HepG2 (cell line): ENCODE data around the gene ZDHHC19. TPM values are rescaled to one million over a fixed set of nuclear protein-coding genes. Genes with fewer than 3 reads are reported as not detected.

Experiments used
- ATAC-seq: fragments of 200-7000 bp; cut with Tn5 transposase; 3 replicates; pipeline ENCODE4 v1.9.1; 2020; ENCODE audit warnings: mild to moderate bottlenecking, moderate library complexity
- BruUV-seq: library from RNA; stranded (reverse); fragments of 400-500 nt; replicated peaks from 2 replicates; lab custom pipeline; 2021; lab: Mats Ljungman, UMichigan
- CTCF ChIA-PET: fragments of 300-600 bp; formaldehyde crosslinking; extraction: SDS; loops from one replicate; lab custom pipeline; 2021; ENCODE audit warnings: low total read pairs, inconsistent platforms, low intra/inter-chr PET ratio; lab: Yijun Ruan, JAX
- POLR2A ChIA-PET: fragments of 350-600 bp; sonication (Branson Sonifier 250); formaldehyde crosslinking; loops from one replicate; lab custom pipeline; 2020; ENCODE audit warnings: antibody characterized with exemption, inconsistent platforms; lab: Yijun Ruan, JAX
- DNase-seq: peaks from one replicate; pipeline ENCODE4 v3.0.0-alpha.2; 2015; ENCODE audit warnings: low spot score
- FAIRE-seq: peaks from 3 replicates; lab custom pipeline; 2011; peaks lifted over from hg19 to GRCh38; lab: Jason Lieb, UNC
- H2AFZ ChIP-seq: one replicate; pipeline ENCODE4 v1.6.1; 2011; ENCODE audit warnings: low read length, inconsistent platforms
- H3K27ac ChIP-seq: fragments of 300-600 bp; 3 replicates; pipeline ENCODE4 v1.8.0; 2011; ENCODE audit warnings: mixed run types, mild to moderate bottlenecking, mixed read lengths, low read length, inconsistent platforms; ENCODE audit not compliant: insufficient read depth; ENCODE audit errors: extremely low read length
- H3K27me3 ChIP-seq, 2 experiments: fragments of 200-600 bp in 1 of 2; 2 replicates in 1 of 2; 3 replicates in 1 of 2; pipeline versions ENCODE4 v1.6.0 to v1.8.0; 2011; ENCODE audit warnings: low read length in 2 of 2, mild to moderate bottlenecking in 2 of 2, moderate library complexity in 2 of 2, inconsistent platforms in 1 of 2; ENCODE audit not compliant: insufficient read depth in 2 of 2, control insufficient read depth in 1 of 2
- H3K36me3 ChIP-seq, 2 experiments: fragments of 200-600 bp in 1 of 2; replicated peaks in 1 of 2; 2 replicates in 1 of 2; 3 replicates in 1 of 2; pipeline versions ENCODE4 v1.5.1 to v1.8.0; 2011; ENCODE audit warnings: low read length in 2 of 2, inconsistent platforms in 1 of 2; ENCODE audit not compliant: insufficient read depth in 2 of 2, control insufficient read depth in 1 of 2
- H3K4me1 ChIP-seq: 2 replicates; pipeline ENCODE4 v1.5.1; 2012; ENCODE audit warnings: low read length, inconsistent platforms; ENCODE audit not compliant: insufficient read depth
- H3K4me2 ChIP-seq: 2 replicates; pipeline ENCODE4 v1.6.0; 2011; ENCODE audit warnings: low read depth, low read length, inconsistent platforms
- H3K4me3 ChIP-seq, 3 experiments: fragments of 200-600 bp in 1 of 3; sonication (generic), shearing (Covaris generic) in 1 of 3; replicated peaks in 1 of 3; 2 replicates each; pipeline ENCODE4 v1.5.1; 2011 to 2016; ENCODE audit warnings: low read length in 3 of 3, inconsistent platforms in 2 of 3, low read depth in 2 of 3, mild to moderate bottlenecking in 2 of 3, control low read depth in 1 of 3, mixed read lengths in 1 of 3; ENCODE audit not compliant: insufficient read depth in 1 of 3
- H3K79me2 ChIP-seq: one replicate; pipeline ENCODE4 v1.6.1; 2011; ENCODE audit warnings: low read length, inconsistent platforms; ENCODE audit not compliant: insufficient read depth
- H3K9ac ChIP-seq: 2 replicates; pipeline ENCODE4 v1.6.0; 2011; ENCODE audit warnings: mild to moderate bottlenecking, low read depth, low read length, inconsistent platforms; ENCODE audit not compliant: insufficient read depth
- H3K9me3 ChIP-seq: 2 replicates; pipeline ENCODE4 v1.5.1; 2012; ENCODE audit warnings: mild to moderate bottlenecking, low read length
- H4K20me1 ChIP-seq: 2 replicates; pipeline ENCODE4 v1.6.0; 2011; ENCODE audit warnings: inconsistent platforms, mild to moderate bottlenecking, low read length, moderate library complexity; ENCODE audit not compliant: insufficient read depth
- NCOA2 ChIP-seq: sonication (generic); formaldehyde crosslinking; IDR thresholded peaks from 2 replicates; pipeline ENCODE4 v1.8.0; 2022; ENCODE audit warnings: inconsistent platforms
- NFIC ChIP-seq: IDR thresholded peaks from 2 replicates; pipeline ENCODE4 v1.6.1; 2012; ENCODE audit warnings: mild to moderate bottlenecking, low read length, inconsistent platforms
- NR2C2 ChIP-seq: sonication (generic); formaldehyde crosslinking; IDR thresholded peaks from 2 replicates; pipeline ENCODE4 v1.4.0; 2020; ENCODE audit warnings: missing genetic modification reagents, mild to moderate bottlenecking, moderate library complexity, borderline replicate concordance
- TMF1 ChIP-seq: sonication (generic); formaldehyde crosslinking; IDR thresholded peaks from 2 replicates; pipeline ENCODE4 v1.8.1; 2022; ENCODE audit warnings: low read depth, missing genetic modification reagents
- TSC22D2 ChIP-seq: sonication (generic); formaldehyde crosslinking; IDR thresholded peaks from 2 replicates; pipeline ENCODE4 v1.5.1; 2020; ENCODE audit warnings: missing genetic modification reagents, mild to moderate bottlenecking, borderline replicate concordance
- ZNF10 ChIP-seq: sonication (generic); formaldehyde crosslinking; IDR thresholded peaks from 2 replicates; pipeline ENCODE4 v1.4.0; 2020; ENCODE audit warnings: mild to moderate bottlenecking, low read depth, missing genetic modification reagents, borderline replicate concordance
- ZNF335 ChIP-seq: sonication (generic); formaldehyde crosslinking; IDR thresholded peaks from 2 replicates; pipeline ENCODE4 v1.4.0; 2020; ENCODE audit warnings: missing genetic modification reagents
- ZNF605 ChIP-seq: sonication (generic); formaldehyde crosslinking; IDR thresholded peaks from 2 replicates; pipeline ENCODE4 v1.8.0; 2022; ENCODE audit warnings: mild to moderate bottlenecking, missing genetic modification reagents
- WGBS: methylation state at CpG from one replicate; pipeline ENCODE4 v1.1.6; 2017; ENCODE audit warnings: low lambda C conversion rate; 5-methylcytosine and 5-hydroxymethylcytosine counted together
- in situ Hi-C: cut with HindIII; loops from 2 replicates; pipeline ENCODE4 v1.10.0; 2017; ENCODE audit warnings: low pct_unique_long_range_greater_than_20kb; ENCODE audit not compliant: extremely low pct_ligation_motif_present
- intact Hi-C: fragments of 100-400 bp; cut with micrococcal nuclease; formaldehyde crosslinking; loops from one replicate; pipeline ENCODE4 v1.10.0; 2022; ENCODE audit not compliant: unreplicated experiment
- polyA plus RNA-seq, 8 experiments: library from polyadenylated mRNA; depleted of rRNA in 3 of 8; stranded (reverse) in 7 of 8; unstranded in 1 of 8; fragments of >200 nt; fragmentation: Illumina TruSeq in 4 of 8; extraction: Trizol in 4 of 8; gene quantifications; 2 replicates each; pipeline versions ENCODE4 v1.2.1 to v1.2.3, GENCODE V29; 2011 to 2016; ENCODE audit warnings: low read depth in 4 of 8, missing spikeins in 1 of 8, mixed read lengths in 1 of 8; ENCODE audit not compliant: insufficient read depth in 1 of 8
- total RNA-seq, 5 experiments: library from RNA; depleted of rRNA; stranded (reverse); fragments of >200 nt; fragmentation: Illumina TruSeq; extraction: Trizol; gene quantifications; 2 replicates each; pipeline ENCODE4 v1.2.3, GENCODE V29; 2016; ENCODE audit warnings: low read depth in 1 of 5
- TF ChIP-seq, protein P1 (sequence below): sonication (generic); formaldehyde crosslinking; IDR thresholded peaks from 2 replicates; pipeline ENCODE4 v1.4.0; 2020; ENCODE audit warnings: mild to moderate bottlenecking, missing genetic modification reagents
- TF ChIP-seq, protein P2 (sequence below): sonication (generic); formaldehyde crosslinking; IDR thresholded peaks from 2 replicates; pipeline ENCODE4 v1.4.0; 2020; ENCODE audit warnings: missing genetic modification reagents
- TF ChIP-seq, protein P3 (sequence below): sonication (generic); formaldehyde crosslinking; IDR thresholded peaks from 2 replicates; pipeline ENCODE4 v1.5.0; 2020; ENCODE audit warnings: mild to moderate bottlenecking, missing genetic modification reagents
- TF ChIP-seq, protein P4 (sequence below): sonication (generic); formaldehyde crosslinking; IDR thresholded peaks from 2 replicates; pipeline ENCODE4 v1.4.0; 2020; ENCODE audit warnings: low read depth, mild to moderate bottlenecking, missing genetic modification reagents

ZDHHC19 gene
- total and polyA plus RNA-seq, 2 of the 13 experiments (the other 11 are each of a cell fraction or from before 2014, with no cell fraction given): 0.22 to 0.53 TPM

DNA sequence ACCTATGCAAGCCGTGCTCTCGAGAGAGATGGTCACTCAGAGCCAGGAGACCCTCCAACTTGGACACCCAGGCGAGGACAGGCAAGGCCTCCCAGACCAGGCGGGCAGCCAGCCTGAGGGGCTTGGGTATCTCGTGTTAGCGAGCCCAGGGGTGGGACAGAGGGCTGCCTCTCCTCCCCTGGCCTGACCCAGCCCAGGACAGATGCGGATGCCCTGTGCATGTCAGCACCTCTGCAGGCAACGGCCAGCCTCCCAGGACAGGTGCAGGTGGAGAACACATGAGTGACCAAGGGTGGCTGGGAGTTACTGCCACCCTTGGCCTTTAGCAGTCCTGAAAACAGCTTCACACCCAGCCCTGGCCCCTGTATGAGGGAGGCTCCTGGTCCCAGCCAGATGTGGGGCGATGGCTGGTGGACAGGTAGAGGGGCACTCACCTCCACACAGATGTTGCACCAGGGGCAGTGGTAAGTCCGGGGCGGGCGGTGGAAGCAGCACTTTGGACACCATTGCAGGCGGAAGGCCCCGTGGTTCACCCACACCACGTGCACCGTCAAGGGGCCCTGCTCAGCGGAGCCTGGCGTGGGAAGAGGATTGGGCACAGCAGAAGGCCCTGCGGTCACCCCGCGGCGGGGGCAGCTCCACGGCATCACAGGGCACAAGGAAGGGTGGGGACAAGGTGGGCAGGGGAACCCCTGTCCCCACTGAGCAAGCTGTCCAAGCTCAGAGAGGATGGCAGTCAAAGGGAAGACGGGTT, 2.1 kb downstream of the ZDHHC19 start:
- no peaks in the 10 kb centered on the region for H4K20me1 ChIP-seq
- H3K9me3 ChIP-seq: no peaks in the 10 kb centered on the region
- H3K9ac ChIP-seq: no peak overlapping the region
- DNase-seq: no peak
- H3K27me3 ChIP-seq: 0 out of 5 replicates have a peak, but pooled peaks cover 0 to 2% of the 10 kb centered on the region in 2 experiments
- H3K4me1 ChIP-seq: peaks cover 72% of the 10 kb centered on the region
- WGBS: 61% methylated on average over 11 of the region's 24 CpGs
- ChIA-PET CTCF (no interaction called here), POLR2A (no interaction called here)
- peak overlapping the region; percentile 57; the same call in 1 of the 2 replicates for H3K4me2 ChIP-seq
- intact Hi-C loops: no loop called here
- no peak overlapping the region for H3K4me3 ChIP-seq
- H3K36me3 ChIP-seq: no peaks in the 10 kb centered on the region
- FAIRE-seq: no peak
- no peak overlapping the region for H3K27ac ChIP-seq
- BruUV-seq: no TSS peak
- no peaks in the 10 kb centered on the region for H3K79me2 ChIP-seq
- peak; percentile 45 for ATAC-seq
- H2AFZ ChIP-seq: no peak overlapping the region
- in situ Hi-C loops: no loop called here
- TF ChIP-seq NR2C2 (CRISPR knock-in tag) (no peak), NFIC (no peak), TMF1 (CRISPR knock-in tag) (no peak), ZNF605 (0 out of 2 replicates have a peak, but pooled peaks have one; percentile 29), ZNF335 (no peak), ZNF10 (no peak), NCOA2 (no peak), TSC22D2 (no peak)
- TF ChIP-seq, protein P1, sequence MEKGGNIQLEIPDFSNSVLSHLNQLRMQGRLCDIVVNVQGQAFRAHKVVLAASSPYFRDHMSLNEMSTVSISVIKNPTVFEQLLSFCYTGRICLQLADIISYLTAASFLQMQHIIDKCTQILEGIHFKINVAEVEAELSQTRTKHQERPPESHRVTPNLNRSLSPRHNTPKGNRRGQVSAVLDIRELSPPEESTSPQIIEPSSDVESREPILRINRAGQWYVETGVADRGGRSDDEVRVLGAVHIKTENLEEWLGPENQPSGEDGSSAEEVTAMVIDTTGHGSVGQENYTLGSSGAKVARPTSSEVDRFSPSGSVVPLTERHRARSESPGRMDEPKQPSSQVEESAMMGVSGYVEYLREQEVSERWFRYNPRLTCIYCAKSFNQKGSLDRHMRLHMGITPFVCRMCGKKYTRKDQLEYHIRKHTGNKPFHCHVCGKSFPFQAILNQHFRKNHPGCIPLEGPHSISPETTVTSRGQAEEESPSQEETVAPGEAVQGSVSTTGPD (CRISPR knock-in tag): no peak
- TF ChIP-seq, protein P2, sequence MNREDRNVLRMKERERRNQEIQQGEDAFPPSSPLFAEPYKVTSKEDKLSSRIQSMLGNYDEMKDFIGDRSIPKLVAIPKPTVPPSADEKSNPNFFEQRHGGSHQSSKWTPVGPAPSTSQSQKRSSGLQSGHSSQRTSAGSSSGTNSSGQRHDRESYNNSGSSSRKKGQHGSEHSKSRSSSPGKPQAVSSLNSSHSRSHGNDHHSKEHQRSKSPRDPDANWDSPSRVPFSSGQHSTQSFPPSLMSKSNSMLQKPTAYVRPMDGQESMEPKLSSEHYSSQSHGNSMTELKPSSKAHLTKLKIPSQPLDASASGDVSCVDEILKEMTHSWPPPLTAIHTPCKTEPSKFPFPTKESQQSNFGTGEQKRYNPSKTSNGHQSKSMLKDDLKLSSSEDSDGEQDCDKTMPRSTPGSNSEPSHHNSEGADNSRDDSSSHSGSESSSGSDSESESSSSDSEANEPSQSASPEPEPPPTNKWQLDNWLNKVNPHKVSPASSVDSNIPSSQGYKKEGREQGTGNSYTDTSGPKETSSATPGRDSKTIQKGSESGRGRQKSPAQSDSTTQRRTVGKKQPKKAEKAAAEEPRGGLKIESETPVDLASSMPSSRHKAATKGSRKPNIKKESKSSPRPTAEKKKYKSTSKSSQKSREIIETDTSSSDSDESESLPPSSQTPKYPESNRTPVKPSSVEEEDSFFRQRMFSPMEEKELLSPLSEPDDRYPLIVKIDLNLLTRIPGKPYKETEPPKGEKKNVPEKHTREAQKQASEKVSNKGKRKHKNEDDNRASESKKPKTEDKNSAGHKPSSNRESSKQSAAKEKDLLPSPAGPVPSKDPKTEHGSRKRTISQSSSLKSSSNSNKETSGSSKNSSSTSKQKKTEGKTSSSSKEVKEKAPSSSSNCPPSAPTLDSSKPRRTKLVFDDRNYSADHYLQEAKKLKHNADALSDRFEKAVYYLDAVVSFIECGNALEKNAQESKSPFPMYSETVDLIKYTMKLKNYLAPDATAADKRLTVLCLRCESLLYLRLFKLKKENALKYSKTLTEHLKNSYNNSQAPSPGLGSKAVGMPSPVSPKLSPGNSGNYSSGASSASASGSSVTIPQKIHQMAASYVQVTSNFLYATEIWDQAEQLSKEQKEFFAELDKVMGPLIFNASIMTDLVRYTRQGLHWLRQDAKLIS (CRISPR knock-in tag): no peak
- TF ChIP-seq, protein P3, sequence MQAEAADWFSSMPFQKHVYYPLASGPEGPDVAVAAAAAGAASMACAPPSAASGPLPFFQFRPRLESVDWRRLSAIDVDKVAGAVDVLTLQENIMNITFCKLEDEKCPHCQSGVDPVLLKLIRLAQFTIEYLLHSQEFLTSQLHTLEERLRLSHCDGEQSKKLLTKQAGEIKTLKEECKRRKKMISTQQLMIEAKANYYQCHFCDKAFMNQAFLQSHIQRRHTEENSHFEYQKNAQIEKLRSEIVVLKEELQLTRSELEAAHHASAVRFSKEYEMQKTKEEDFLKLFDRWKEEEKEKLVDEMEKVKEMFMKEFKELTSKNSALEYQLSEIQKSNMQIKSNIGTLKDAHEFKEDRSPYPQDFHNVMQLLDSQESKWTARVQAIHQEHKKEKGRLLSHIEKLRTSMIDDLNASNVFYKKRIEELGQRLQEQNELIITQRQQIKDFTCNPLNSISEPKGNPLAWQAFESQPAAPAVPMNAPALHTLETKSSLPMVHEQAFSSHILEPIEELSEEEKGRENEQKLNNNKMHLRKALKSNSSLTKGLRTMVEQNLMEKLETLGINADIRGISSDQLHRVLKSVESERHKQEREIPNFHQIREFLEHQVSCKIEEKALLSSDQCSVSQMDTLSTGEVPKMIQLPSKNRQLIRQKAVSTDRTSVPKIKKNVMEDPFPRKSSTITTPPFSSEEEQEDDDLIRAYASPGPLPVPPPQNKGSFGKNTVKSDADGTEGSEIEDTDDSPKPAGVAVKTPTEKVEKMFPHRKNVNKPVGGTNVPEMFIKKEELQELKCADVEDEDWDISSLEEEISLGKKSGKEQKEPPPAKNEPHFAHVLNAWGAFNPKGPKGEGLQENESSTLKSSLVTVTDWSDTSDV (CRISPR knock-in tag): 0 out of 2 replicates have a peak, but pooled peaks have one; percentile 35
- TF ChIP-seq, protein P4, sequence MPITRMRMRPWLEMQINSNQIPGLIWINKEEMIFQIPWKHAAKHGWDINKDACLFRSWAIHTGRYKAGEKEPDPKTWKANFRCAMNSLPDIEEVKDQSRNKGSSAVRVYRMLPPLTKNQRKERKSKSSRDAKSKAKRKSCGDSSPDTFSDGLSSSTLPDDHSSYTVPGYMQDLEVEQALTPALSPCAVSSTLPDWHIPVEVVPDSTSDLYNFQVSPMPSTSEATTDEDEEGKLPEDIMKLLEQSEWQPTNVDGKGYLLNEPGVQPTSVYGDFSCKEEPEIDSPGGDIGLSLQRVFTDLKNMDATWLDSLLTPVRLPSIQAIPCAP (CRISPR knock-in tag): no peak
